GM12873 (cell line): ENCODE data around the gene PRKD3.

Experiments used
- CTCF ChIP-seq: IDR thresholded peaks from 2 replicates; pipeline ENCODE4 v1.5.1; 2012; ENCODE audit warnings: low read depth, mild to moderate bottlenecking, moderate library complexity, low read length, control low read depth; ENCODE audit not compliant: insufficient read depth; ENCODE audit errors: missing control alignments

PRKD3 gene

GRCh38 chr2:37295469-37296073, 29.1 kb downstream of the PRKD3 start:
- no peak for TF ChIP-seq CTCF

GRCh38 chr2:37291680-37292079, 33.0 kb downstream of the PRKD3 start:
- no peak for TF ChIP-seq CTCF

- TF ChIP-seq CTCF, result peak; percentile 38
Measured at GRCh38 chr2:37287966-37288365, 36.7 kb downstream of the PRKD3 start.

- TF ChIP-seq CTCF, result no peak
Measured at GRCh38 chr2:37284381-37284780, 40.3 kb downstream of the PRKD3 start.

- no peak for TF ChIP-seq CTCF
Measured at GRCh38 chr2:37283207-37283606, 41.4 kb downstream of the PRKD3 start.

GRCh38 chr2:37282746-37283145, 41.9 kb downstream of the PRKD3 start:
- TF ChIP-seq CTCF, result no peak

- TF ChIP-seq CTCF, result peak; percentile 22
Measured at GRCh38 chr2:37281916-37282315, 42.7 kb downstream of the PRKD3 start.
